GM23338 (cell line): ENCODE measurements around the gene PRLH.

Source experiments
- EZH2phosphoT487 ChIP-seq: fragments of 200-600 bp; sonication (generic); IDR thresholded peaks from one replicate; pipeline ENCODE4 v1.8.1; 2018; ENCODE audit warnings: antibody characterized with exemption; ENCODE audit not compliant: unreplicated experiment
- REST ChIP-seq: IDR thresholded peaks from one replicate; pipeline ENCODE4 v1.6.1; 2018; ENCODE audit warnings: antibody characterized with exemption; ENCODE audit not compliant: unreplicated experiment
- ZNF331 ChIP-seq: fragments of 250-450 bp; sonication (Bioruptor Pico); IDR thresholded peaks from 2 replicates; pipeline ENCODE4 v1.5.0; 2020; ENCODE audit warnings: low read depth, mild to moderate bottlenecking, moderate library complexity
- TF ChIP-seq, protein P1 (sequence below), 2 experiments: fragments of 200-600 bp in 1 of 2; sonication (generic) in 1 of 2; conservative IDR thresholded peaks; 2 replicates each; pipeline versions ENCODE4 v1.5.1 to v1.6.1; 2016 to 2017; ENCODE audit warnings: antibody characterized with exemption in 2 of 2, low read depth in 2 of 2, mild to moderate bottlenecking in 2 of 2, moderate library complexity in 1 of 2

DNA sequence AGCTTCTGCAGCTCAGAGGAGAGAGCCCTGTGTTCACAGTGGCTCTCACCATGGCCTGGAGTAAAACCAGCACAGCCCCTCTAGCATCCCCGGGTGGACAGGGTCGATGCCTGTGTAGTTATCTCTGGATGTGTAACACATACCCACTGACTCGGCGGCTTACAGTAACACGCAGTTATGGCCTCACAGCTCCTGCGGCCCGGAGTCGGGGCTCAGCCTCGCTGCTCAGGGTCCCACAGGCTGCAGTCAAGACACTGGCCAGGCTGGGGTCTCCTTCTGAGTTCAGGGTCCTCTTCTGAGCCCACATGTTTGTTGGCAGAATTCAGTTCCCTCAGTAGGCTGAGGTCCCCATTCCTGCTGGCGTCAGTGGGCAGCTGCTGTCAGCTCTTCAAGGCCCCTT, 26.7 kb downstream of the PRLH start:
- TF ChIP-seq, protein P1, sequence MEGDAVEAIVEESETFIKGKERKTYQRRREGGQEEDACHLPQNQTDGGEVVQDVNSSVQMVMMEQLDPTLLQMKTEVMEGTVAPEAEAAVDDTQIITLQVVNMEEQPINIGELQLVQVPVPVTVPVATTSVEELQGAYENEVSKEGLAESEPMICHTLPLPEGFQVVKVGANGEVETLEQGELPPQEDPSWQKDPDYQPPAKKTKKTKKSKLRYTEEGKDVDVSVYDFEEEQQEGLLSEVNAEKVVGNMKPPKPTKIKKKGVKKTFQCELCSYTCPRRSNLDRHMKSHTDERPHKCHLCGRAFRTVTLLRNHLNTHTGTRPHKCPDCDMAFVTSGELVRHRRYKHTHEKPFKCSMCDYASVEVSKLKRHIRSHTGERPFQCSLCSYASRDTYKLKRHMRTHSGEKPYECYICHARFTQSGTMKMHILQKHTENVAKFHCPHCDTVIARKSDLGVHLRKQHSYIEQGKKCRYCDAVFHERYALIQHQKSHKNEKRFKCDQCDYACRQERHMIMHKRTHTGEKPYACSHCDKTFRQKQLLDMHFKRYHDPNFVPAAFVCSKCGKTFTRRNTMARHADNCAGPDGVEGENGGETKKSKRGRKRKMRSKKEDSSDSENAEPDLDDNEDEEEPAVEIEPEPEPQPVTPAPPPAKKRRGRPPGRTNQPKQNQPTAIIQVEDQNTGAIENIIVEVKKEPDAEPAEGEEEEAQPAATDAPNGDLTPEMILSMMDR (conservative IDR thresholded peaks at IDR 0.05; ENCODE audit: low read depth in 2 of 2), result no peak
- TF ChIP-seq EZH2phosphoT487 (no peak), ZNF331 (CRISPR knock-in tag) (no peak), REST (no peak)
